GM21786 (cell line): ENCODE data around the gene PER1.
"Not testable (repeated sequence)": the region's sequence is repeated elsewhere in the genome, so short reads cannot be mapped to it uniquely, and the experiment has no call there.

Source experiments
- ATAC-seq: cut with Tn5 transposase; IDR thresholded peaks from one replicate; pipeline ENCODE4 v1.9.1; 2021; ENCODE audit not compliant: unreplicated experiment

PER1 gene

DNA sequence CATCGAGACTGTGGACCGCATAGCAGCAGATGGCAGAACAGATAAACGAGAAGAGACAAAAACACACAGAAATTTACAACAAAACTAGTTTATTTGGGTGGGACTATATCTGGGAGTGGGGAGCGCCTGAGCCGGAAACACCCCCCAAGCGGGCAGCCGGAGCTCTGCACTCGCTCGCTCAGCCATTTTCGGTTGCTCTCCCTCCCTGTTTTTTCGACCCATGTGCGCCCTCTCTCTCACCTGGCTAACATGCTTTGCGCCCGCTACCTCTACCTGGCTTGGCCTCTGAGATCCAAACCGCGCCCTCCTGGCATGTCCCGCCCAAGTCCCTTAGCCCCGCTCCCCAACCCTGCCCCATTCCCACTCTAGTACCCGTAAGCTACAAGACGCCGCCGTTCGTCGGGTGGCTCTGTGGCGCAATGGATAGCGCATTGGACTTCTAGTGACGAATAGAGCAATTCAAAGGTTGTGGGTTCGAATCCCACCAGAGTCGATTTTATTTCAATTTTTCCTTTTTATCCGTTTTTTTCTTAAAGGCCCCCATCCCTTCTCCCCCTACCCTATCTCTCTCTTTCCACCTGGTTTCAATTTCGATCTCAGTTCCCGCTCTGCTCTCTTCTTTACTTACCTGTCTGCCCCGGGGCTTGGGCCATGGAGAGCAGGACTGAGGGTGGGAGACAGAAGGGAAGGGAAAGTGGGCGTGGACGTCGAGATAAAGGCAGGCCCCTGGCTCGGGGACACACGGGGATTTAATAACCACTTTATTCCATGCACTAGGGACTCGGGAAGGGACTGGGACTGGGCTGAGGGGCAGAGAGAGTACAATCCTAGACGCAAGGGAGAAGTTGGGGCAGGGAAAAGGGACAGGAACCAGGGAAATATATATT is 31.4 kb downstream of the PER1 start:
- no peak for ATAC-seq

DNA sequence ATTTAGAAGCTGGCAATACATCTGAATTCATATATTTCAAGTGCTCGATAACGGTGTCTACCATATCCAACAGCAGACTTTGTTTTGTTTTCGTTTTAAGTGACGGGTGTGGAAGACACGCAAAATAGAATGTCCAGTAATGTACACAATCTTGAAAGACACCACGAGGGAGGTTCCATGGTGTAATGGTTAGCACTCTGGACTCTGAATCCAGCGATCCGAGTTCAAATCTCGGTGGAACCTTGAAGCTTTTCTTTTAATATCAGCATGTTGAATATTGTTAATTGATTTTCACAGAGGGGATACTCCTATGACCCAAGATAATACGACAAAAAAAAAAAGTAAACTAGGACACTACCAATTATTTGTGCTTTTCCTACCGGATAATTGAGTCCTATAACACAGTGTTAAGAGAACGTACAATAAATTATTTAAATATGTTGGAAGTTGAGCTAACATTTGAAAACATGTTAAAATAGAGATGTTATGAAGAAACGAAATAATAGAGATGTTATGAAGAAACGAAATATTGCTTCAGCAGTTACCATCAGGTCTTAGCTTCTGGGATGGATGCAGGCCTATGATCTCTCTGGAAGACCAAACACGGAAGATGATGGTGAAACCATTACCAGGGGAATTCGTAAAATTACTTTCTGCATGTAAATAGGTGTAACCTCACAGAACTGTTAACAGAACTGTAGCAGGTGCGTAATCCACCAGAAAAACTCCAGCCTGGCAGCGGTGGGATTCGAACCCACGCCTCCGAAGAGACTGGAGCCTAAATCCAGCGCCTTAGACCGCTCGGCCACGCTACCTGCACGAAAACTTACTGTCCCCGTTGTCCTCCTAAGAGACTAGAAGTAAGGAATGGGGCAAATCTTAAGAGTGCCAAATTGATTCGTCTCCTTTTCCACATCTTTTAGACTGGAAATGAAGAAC is 32.4 kb downstream of the PER1 start:
- ATAC-seq = no peak

DNA sequence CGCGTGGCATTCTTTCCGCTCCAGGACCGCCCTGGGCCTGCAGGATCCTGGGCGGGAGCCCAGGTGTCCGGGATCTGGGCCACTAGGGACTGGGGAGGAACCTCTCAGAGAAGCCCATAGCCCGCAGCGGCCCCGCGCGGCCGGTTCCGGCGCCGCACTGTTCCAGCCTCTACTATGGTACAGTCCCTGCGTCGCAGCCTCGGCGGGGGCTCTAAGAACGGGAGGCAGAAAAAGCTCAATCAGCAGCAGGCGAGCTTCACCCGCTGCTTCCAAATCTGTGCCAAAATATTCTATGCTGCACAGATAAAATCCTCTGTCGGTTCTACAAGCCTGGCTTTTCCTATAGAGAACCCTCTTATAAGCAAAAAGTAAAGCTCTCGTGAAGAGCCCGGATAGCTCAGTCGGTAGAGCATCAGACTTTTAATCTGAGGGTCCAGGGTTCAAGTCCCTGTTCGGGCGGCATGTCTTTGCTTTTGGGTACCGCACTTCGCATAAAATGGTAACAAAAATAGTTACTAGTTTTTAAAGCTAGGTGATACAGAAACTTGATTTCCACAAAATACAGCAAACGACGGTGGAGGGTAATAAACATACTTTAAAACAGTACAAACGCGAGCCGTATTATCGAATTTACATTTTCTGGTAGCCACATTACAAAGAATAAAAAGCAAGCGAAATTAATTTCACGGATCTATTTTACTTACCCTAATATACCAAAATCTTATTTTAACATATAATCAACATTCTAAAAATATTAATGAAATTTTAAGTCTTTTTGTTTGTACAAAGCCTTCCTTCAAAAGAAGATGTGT is 33.2 kb downstream of the PER1 start:
- no peak for ATAC-seq

DNA sequence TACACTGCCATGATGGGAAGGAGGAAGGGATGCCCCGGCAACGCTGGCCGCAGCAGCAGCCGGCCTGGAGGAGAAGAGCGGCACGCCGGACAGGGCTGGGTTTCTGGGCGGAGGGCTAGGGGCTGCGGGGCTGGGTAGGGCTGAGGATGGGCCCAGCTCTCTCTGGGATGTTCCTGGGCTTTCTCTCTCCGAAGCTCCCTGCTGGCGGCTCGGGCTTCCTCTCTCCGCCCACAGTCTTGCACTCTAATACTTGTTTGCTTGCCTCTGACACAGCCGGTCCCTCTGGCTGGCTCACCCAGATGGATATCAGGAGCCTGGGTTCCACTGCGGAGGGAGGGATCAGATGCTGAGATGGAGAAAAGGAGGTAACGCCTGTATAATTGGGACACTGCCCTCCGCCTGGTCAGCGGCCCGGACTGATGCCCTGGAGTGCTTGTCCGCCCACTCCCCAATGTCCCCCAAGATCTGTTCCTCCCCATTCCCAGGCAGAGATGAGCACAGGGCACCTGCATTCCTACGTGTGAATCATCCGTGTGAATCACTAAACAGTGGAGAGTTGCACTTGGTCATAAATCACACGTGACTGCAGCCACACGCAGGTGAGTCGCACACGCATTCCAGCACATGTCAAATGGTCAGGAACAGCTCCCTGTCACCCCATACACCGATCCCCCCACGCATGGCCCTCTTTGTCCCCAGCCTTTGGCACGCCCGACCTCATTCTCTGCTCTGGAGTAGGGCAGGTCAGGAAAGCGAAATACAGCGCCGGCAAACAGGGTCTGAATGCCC is 34.0 kb downstream of the PER1 start, which contains the start of gene ALOXE3:
Gene ALOXE3, minus strand, starts transcription at position 535 of the 789 bp plus-strand sequence. Its CDS starts 524 bp downstream, at position 11.
- no peak for ATAC-seq

- ATAC-seq = no peak
Measured at GRCh38 chr17:8117367-8117979, 34.7 kb downstream of the PER1 start.

GRCh38 chr17:8116776-8117175 is 35.4 kb downstream of the PER1 start:
- no peak for ATAC-seq

DNA sequence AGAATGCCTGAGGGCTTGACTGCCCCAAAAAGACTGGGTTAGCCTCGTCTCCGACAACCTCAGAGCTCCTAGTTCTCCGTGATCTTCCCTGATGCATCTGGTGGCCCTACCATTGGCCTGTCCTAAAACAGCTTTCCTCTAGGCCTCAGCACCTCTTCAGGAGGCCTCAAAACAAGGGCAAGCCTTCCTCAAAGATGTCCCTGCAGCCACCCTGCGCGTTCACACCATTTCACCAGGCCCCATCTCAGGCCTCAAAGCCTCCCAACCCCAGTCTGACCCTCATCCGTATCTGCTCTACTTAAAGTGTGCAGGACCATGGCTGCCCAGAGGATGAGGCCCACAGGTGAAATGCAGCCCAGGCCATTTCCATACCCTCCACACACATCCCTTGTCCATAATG is 41.3 kb downstream of the PER1 start:
- no peak for ATAC-seq

- ATAC-seq = no peak
Measured at GRCh38 chr17:8110456-8110804, 41.8 kb downstream of the PER1 start.

DNA sequence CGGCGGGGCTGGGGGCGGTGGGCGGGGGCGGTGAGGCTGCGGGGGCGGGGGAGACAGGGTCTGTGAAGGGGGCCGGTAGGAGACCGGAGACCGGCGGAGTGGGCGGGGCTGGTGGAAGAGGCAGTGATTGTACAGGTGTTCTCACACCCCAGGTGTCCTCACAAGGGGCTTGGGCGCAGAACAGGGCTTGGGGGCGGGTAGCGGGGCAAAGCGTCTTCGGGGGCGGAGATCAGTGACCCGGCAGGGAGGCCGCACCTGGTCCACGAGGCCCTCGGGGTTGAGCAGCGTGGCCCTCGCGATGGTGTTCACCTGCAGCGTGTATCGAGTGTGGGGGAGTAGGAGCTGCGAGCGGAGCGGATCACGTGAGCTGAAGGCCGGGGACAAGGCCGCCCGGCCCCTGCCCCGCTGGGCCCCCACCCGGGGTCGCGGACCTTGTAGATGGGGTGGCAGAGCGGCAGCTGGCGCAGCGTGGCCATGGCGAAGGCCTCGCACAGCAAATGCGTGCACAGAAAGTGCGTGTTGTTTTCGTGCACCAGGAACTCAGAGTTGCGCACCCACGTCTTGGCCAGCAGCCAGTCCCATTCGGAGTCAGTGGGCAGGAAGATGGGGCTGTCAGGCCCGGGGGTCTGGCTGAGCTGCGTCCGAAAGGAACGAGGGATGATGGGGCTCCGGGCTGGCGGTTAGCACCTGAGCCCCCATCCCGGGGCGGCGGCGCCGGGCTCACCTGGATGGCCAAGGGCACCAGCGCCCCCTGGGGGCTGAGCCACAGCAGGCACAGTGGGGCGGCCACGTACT is 42.3 kb downstream of the PER1 start:
- ATAC-seq = no peak

GRCh38 chr17:8108972-8109660 is 43.1 kb downstream of the PER1 start:
- ATAC-seq = no peak

DNA sequence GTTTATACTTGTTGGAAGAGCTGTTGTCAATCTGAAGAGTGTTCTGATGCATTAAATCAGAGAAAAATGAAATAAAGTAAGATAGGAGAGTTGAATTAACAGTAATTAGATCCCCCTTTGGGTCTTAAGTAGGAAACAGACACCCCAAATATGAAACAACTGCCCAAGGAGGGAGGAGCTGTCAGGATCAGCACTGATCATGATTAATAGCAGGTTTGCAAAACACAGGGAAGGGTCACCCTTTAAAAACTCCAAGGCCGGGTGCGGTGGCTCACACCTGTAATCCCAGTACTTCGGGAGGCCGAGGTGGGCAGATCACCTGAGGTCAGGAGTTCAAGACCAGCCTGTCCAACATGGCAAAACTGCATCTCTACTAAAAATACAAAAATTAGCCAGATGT is 45.2 kb downstream of the PER1 start:
- ATAC-seq = not testable (repeated sequence)

DNA sequence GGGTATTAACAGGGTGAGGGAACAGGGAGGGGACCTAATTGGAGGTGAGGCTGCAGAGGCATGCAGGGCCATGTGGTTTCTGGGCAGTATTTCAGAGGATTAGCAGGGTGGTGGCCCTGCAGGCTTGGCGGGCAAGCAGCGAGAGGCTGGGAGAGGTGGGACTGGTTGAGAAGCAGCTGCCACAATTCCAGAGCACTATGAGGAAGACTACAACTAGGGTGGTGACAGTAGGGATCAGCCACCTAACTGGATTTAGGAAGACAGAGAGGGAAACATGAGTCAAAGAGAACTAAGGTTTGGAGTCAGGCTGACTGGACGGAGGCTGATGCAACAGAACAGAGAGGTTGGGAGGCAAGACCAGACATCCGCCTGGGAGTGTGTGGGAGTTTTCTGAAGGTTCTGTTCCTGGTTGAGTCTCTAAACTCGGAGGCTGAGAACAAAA is 46.2 kb downstream of the PER1 start:
- ATAC-seq = no peak

- ATAC-seq = no peak
Measured at GRCh38 chr17:8104911-8105310, 47.3 kb downstream of the PER1 start.

GRCh38 chr17:8103549-8103948 is 48.7 kb downstream of the PER1 start:
- no peak for ATAC-seq

DNA sequence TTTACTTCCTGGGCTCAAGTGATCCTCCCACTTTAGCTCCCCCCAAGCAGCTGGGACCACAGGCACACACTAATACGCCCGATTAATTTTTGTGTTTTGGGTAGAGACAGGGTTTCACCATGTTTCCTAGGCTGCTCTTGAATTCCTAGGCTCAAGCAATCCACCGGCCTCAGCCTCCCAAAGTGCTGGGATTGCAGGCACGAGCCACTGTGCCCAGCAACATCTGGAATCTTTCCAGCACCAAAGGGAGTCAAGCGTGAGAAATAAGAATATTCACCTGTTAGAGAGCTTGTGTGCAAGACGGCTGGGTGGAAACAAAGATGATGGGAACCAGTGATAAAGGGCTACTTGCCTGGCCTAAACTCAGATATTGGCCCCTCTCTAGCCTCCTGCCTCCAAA is 50.5 kb downstream of the PER1 start:
- ATAC-seq = no peak

DNA sequence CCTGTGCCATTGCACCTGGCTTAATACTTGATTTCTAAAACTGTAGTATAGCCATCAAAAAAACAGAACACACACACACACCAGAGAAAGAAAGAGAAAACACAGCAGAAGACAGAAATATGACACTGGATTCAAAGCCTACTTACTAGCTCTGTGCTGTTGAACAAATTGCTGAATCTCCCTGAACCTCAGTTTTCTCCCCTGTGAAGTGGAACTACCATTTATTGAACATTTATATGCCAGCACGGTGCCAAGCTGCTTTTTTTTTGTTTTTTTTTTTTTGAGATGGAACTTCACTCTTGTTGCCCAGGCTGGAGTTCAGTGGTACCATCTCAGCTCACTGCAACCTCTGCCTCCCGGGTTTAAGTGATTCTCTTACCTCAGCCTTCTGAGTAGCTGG is 51.4 kb downstream of the PER1 start:
- no peak for ATAC-seq

DNA sequence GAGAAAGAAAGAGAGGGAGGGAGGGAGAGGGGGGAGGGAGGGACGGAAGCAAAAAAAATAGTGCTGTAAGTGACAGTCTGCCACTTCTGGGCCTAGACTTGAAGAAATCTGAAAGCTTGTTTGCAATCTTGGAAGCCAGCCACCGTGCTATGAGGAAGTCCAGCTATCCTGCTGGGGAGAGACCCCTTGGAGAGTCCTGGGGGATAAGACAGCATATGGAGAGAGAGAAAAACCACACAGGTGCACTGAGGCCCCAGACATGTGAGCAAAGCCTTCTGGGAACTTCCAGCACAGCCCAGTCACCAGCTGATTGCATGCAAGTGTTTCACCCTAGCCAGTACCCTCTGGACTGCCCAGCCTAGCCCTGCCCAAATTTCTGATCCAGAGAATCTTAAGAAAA is 52.1 kb downstream of the PER1 start:
- no peak for ATAC-seq

- no peak for ATAC-seq
Measured at GRCh38 chr17:8096541-8096940, 55.7 kb downstream of the PER1 start.
